ENCODE results near the gene SEC14L2. TPM values are rescaled to one million over a fixed set of nuclear protein-coding genes. Genes with fewer than 3 reads are reported as not detected.

Gene SEC14L2
- total RNA-seq, 1 donor from 2014 or later, result 1.2 TPM

- H3K4me3 ChIP-seq, result peak overlapping the region; percentile 86
- no peaks in the 10 kb centered on the region for H3K27me3 ChIP-seq (ENCODE audit: low read depth)
- H3K36me3 ChIP-seq, result peaks cover 35% of the 10 kb centered on the region
- DNase-seq, result no peak
- no peaks in the 10 kb centered on the region for H3K9me3 ChIP-seq (replicated peaks)
- TF ChIP-seq CTCF (IDR thresholded peaks at IDR 0.05; ENCODE audit: borderline replicate concordance), result no peak
- H3K27ac ChIP-seq (replicated peaks), result no peak overlapping the region
- H3K4me1 ChIP-seq, result peaks cover 73% of the 10 kb centered on the region
- intact Hi-C loops (cut with micrococcal nuclease), result no loop called here
Observed at GRCh38 chr22:30354644-30355043, 42.2 kb upstream of the SEC14L2 start.

- H3K27ac ChIP-seq (replicated peaks), result peak within 1 kb of the TSS; percentile 97
- DNase-seq, result peak; percentile 87
- peaks cover 56% of the 10 kb centered on the region for H3K4me1 ChIP-seq
- H3K27me3 ChIP-seq (ENCODE audit: low read depth), result no peaks in the 10 kb centered on the region
- no peak for TF ChIP-seq CTCF (IDR thresholded peaks at IDR 0.05; ENCODE audit: borderline replicate concordance)
- peak within 1 kb of the TSS; percentile 86 for H3K4me3 ChIP-seq
- intact Hi-C loops (cut with micrococcal nuclease), result no loop called here
- H3K9me3 ChIP-seq (replicated peaks), result no peaks in the 10 kb centered on the region
- peaks cover 15% of the 10 kb centered on the region for H3K36me3 ChIP-seq
Observed at GRCh38 chr22:30356449-30357235, 40.2 kb upstream of the SEC14L2 start, which contains the start of the genes CCDC157 and SF3A1. CCDC157 (plus strand) TSS chr22:30357007; CDS start chr22:30366001, 8,994 bp downstream. SF3A1 (minus strand) TSS chr22:30356894; CDS start chr22:30356792, 102 bp downstream.

GRCh38 chr22:30357236-30357570 lies 39.6 kb upstream of the SEC14L2 start:
- Histone ChIP-seq H3K4me1 (peaks cover 52% of the 10 kb centered on the region), H3K4me3 (peak overlapping the region; percentile 86), H3K27me3 (ENCODE audit: low read depth) (no peaks in the 10 kb centered on the region), H3K9me3 (replicated peaks) (no peaks in the 10 kb centered on the region), H3K36me3 (peaks cover 10% of the 10 kb centered on the region), H3K27ac (replicated peaks) (peak overlapping the region; percentile 97)
- DNase-seq, result no peak
- TF ChIP-seq CTCF (IDR thresholded peaks at IDR 0.05; ENCODE audit: borderline replicate concordance), result no peak
- intact Hi-C loops (cut with micrococcal nuclease), result no loop called here

- Histone ChIP-seq H3K36me3 (peaks cover 5% of the 10 kb centered on the region), H3K4me3 (peak overlapping the region; percentile 86), H3K27ac (replicated peaks) (no peak overlapping the region), H3K4me1 (peaks cover 46% of the 10 kb centered on the region), H3K27me3 (ENCODE audit: low read depth) (no peaks in the 10 kb centered on the region), H3K9me3 (replicated peaks) (no peaks in the 10 kb centered on the region)
- no peak for TF ChIP-seq CTCF (IDR thresholded peaks at IDR 0.05; ENCODE audit: borderline replicate concordance)
- no peak for DNase-seq
- intact Hi-C loops (cut with micrococcal nuclease), result no loop called here
Observed at GRCh38 chr22:30357650-30358215, 39.1 kb upstream of the SEC14L2 start.

- Histone ChIP-seq H3K27ac (replicated peaks) (no peak overlapping the region), H3K9me3 (replicated peaks) (no peaks in the 10 kb centered on the region), H3K4me1 (peaks cover 40% of the 10 kb centered on the region), H3K27me3 (ENCODE audit: low read depth) (no peaks in the 10 kb centered on the region), H3K4me3 (no peak overlapping the region), H3K36me3 (no peaks in the 10 kb centered on the region)
- no peak for TF ChIP-seq CTCF (IDR thresholded peaks at IDR 0.05; ENCODE audit: borderline replicate concordance)
- intact Hi-C loops (cut with micrococcal nuclease), result no loop called here
- DNase-seq, result no peak
Observed at GRCh38 chr22:30358541-30358940, 38.3 kb upstream of the SEC14L2 start.

Data from left ventricle myocardium inferior (tissue), 1 donor.